Neural progenitor cell (in vitro differentiated cells): ENCODE measurements around the gene SETD3. TPM values are rescaled to one million over a fixed set of nuclear protein-coding genes. Genes with fewer than 3 reads are reported as not detected.
A peak's percentile ranks its signal among the peaks of the same experiment; 100 is the strongest.

ENCODE experiments used
- DNase-seq: peaks from one replicate; pipeline ENCODE4 v3.0.0-alpha.2; 2016; ENCODE audit warnings: low spot score
- H2AFZ ChIP-seq: fragments of 200-600 bp; sonication (generic); replicated peaks from 2 replicates; pipeline ENCODE4 v1.6.1; 2016; ENCODE audit warnings: antibody characterized with exemption
- H3F3A ChIP-seq: fragments of 200-600 bp; sonication (generic); 2 replicates; pipeline ENCODE4 v1.6.1; 2016; ENCODE audit warnings: antibody characterized with exemption, low read depth
- H3K27ac ChIP-seq: fragments of 200-600 bp; sonication (generic); 2 replicates; pipeline ENCODE4 v1.5.1; 2016; ENCODE audit warnings: mild to moderate bottlenecking
- H3K27me3 ChIP-seq: fragments of 200-600 bp; sonication (generic); 2 replicates; pipeline ENCODE4 v1.6.1; 2016; ENCODE audit warnings: mild to moderate bottlenecking, moderate library complexity
- H3K36me3 ChIP-seq: fragments of 200-600 bp; sonication (generic); 2 replicates; pipeline ENCODE4 v1.5.1; 2016
- H3K4me1 ChIP-seq: fragments of 200-600 bp; sonication (generic); 2 replicates; pipeline ENCODE4 v1.6.1; 2016; ENCODE audit warnings: mixed run types
- H3K4me2 ChIP-seq: fragments of 200-600 bp; sonication (generic); 2 replicates; pipeline ENCODE4 v1.6.1; 2016
- H3K4me3 ChIP-seq: fragments of 200-600 bp; sonication (generic); 2 replicates; pipeline ENCODE4 v1.5.1; 2016
- H3K79me2 ChIP-seq: fragments of 200-600 bp; sonication (generic); 2 replicates; pipeline ENCODE4 v1.6.1; 2016; ENCODE audit warnings: low read depth
- H3K9ac ChIP-seq: fragments of 200-600 bp; sonication (generic); 2 replicates; pipeline ENCODE4 v1.6.1; 2016
- H3K9me3 ChIP-seq: fragments of 200-600 bp; sonication (generic); 2 replicates; pipeline ENCODE4 v1.5.1; 2016; ENCODE audit warnings: low read depth
- H4K20me1 ChIP-seq: fragments of 200-600 bp; sonication (generic); 2 replicates; pipeline ENCODE4 v1.6.1; 2016; ENCODE audit warnings: low read depth
- H3K27ac Mint-ChIP-seq: 3 replicates; pipeline ENCODE4 v1.8.0; 2021; ENCODE audit warnings: mixed read lengths
- H3K27me3 Mint-ChIP-seq: 2 replicates; pipeline ENCODE4 v1.8.0; 2022; ENCODE audit warnings: low read depth, mild to moderate bottlenecking, inconsistent platforms, moderate library complexity, mixed read lengths; ENCODE audit not compliant: insufficient read depth
- H3K36me3 Mint-ChIP-seq: 3 replicates; pipeline ENCODE4 v1.8.0; 2021; ENCODE audit warnings: mixed read lengths
- H3K4me1 Mint-ChIP-seq: 3 replicates; pipeline ENCODE4 v1.8.0; 2021; ENCODE audit warnings: mixed read lengths
- H3K4me3 Mint-ChIP-seq: 3 replicates; pipeline ENCODE4 v1.8.0; 2021; ENCODE audit warnings: mild to moderate bottlenecking, moderate library complexity, mixed read lengths
- H3K9me3 Mint-ChIP-seq: 3 replicates; pipeline ENCODE4 v1.8.0; 2020; ENCODE audit warnings: mixed read lengths
- CTCF ChIP-seq: fragments of 200-600 bp; sonication (generic); IDR thresholded peaks from 2 replicates; pipeline ENCODE4 v1.5.1; 2017; ENCODE audit warnings: antibody characterized with exemption, mild to moderate bottlenecking
- EZH2 ChIP-seq: fragments of 200-600 bp; sonication (generic); IDR thresholded peaks from 2 replicates; pipeline ENCODE4 v1.6.1; 2017; ENCODE audit warnings: antibody characterized with exemption, mild to moderate bottlenecking, moderate library complexity
- EZH2phosphoT487 ChIP-seq: fragments of 200-600 bp; sonication (generic); IDR thresholded peaks from 2 replicates; pipeline ENCODE4 v1.6.1; 2017; ENCODE audit warnings: antibody characterized with exemption
- total RNA-seq: library from RNA; depleted of rRNA; stranded (reverse); fragments of >200 nt; gene quantifications from 2 replicates; pipeline ENCODE4 v1.2.3, GENCODE V29; 2015; ENCODE audit warnings: low replicate concordance

Gene SETD3
- total RNA-seq, 1 donor from 2014 or later: 68.0 TPM

GRCh38 chr14:99518441-99519346 is 38.0 kb upstream of the SETD3 start:
- H3K27ac ChIP-seq: no peak overlapping the region
- peaks cover 30% of the 10 kb centered on the region for H3K4me1 ChIP-seq
- peaks cover 24% of the 10 kb centered on the region for H3F3A ChIP-seq
- H3K4me3 ChIP-seq: no peak overlapping the region
- H3K9me3 Mint-ChIP-seq: no peaks in the 10 kb centered on the region
- H3K27ac Mint-ChIP-seq: no peak overlapping the region
- H3K36me3 Mint-ChIP-seq: no peaks in the 10 kb centered on the region
- H3K79me2 ChIP-seq: peaks cover 44% of the 10 kb centered on the region
- H3K9me3 ChIP-seq: no peaks in the 10 kb centered on the region
- no peak overlapping the region for H3K4me2 ChIP-seq
- peaks cover 31% of the 10 kb centered on the region for H4K20me1 ChIP-seq
- peak; percentile 71 for DNase-seq
- H2AFZ ChIP-seq: no peak overlapping the region
- H3K27me3 ChIP-seq: no peaks in the 10 kb centered on the region
- peaks cover 3% of the 10 kb centered on the region for H3K27me3 Mint-ChIP-seq
- H3K9ac ChIP-seq: no peak overlapping the region
- peaks cover 31% of the 10 kb centered on the region for H3K4me1 Mint-ChIP-seq
- H3K36me3 ChIP-seq: no peaks in the 10 kb centered on the region
- no peak overlapping the region for H3K4me3 Mint-ChIP-seq
- no peak for TF ChIP-seq EZH2
- TF ChIP-seq EZH2phosphoT487: no peak
- TF ChIP-seq CTCF: peak; percentile 97

- no peaks in the 10 kb centered on the region for H3K36me3 Mint-ChIP-seq
- Histone ChIP-seq H3K27me3 (no peaks in the 10 kb centered on the region), H3K4me1 (peaks cover 22% of the 10 kb centered on the region), H3F3A (peaks cover 15% of the 10 kb centered on the region), H3K79me2 (peaks cover 44% of the 10 kb centered on the region), H3K9ac (no peak overlapping the region), H3K27ac (no peak overlapping the region), H2AFZ (no peak overlapping the region), H3K4me3 (no peak overlapping the region), H4K20me1 (peaks cover 28% of the 10 kb centered on the region), H3K9me3 (no peaks in the 10 kb centered on the region), H3K36me3 (no peaks in the 10 kb centered on the region), H3K4me2 (no peak overlapping the region)
- TF ChIP-seq EZH2 (no peak), CTCF (no peak), EZH2phosphoT487 (no peak)
- DNase-seq: no peak
- H3K9me3 Mint-ChIP-seq: no peaks in the 10 kb centered on the region
- no peak overlapping the region for H3K4me3 Mint-ChIP-seq
- peaks cover 3% of the 10 kb centered on the region for H3K27me3 Mint-ChIP-seq
- peaks cover 24% of the 10 kb centered on the region for H3K4me1 Mint-ChIP-seq
- no peak overlapping the region for H3K27ac Mint-ChIP-seq
These were observed 37.2 kb upstream of the SETD3 start for GRCh38 chr14:99517643-99518381.

- Histone ChIP-seq H3K27ac (no peak overlapping the region), H3K27me3 (no peaks in the 10 kb centered on the region), H3K9me3 (no peaks in the 10 kb centered on the region), H3K79me2 (peaks cover 43% of the 10 kb centered on the region), H2AFZ (no peak overlapping the region), H3K36me3 (no peaks in the 10 kb centered on the region), H3F3A (peaks cover 8% of the 10 kb centered on the region), H3K9ac (no peak overlapping the region), H4K20me1 (peaks cover 34% of the 10 kb centered on the region), H3K4me1 (peaks cover 15% of the 10 kb centered on the region), H3K4me2 (no peak overlapping the region), H3K4me3 (no peak overlapping the region)
- DNase-seq: no peak
- no peak overlapping the region for H3K27ac Mint-ChIP-seq
- peaks cover 3% of the 10 kb centered on the region for H3K27me3 Mint-ChIP-seq
- no peaks in the 10 kb centered on the region for H3K9me3 Mint-ChIP-seq
- peaks cover 2% of the 10 kb centered on the region for H3K36me3 Mint-ChIP-seq
- peaks cover 16% of the 10 kb centered on the region for H3K4me1 Mint-ChIP-seq
- no peak overlapping the region for H3K4me3 Mint-ChIP-seq
- TF ChIP-seq EZH2 (no peak), CTCF (no peak), EZH2phosphoT487 (no peak)
These were observed 36.4 kb upstream of the SETD3 start for GRCh38 chr14:99516871-99517642.
